Loucy (cell line): ENCODE results near the gene YWHAE.
"Not testable (repeated sequence)": the region's sequence is repeated elsewhere in the genome, so short reads cannot be mapped to it uniquely, and the experiment has no call there.

Experiments
- H2AFZ ChIP-seq: fragments of 200-600 bp; sonication (generic); 2 replicates; pipeline ENCODE4 v1.6.0; 2016; ENCODE audit warnings: antibody characterized with exemption, mild to moderate bottlenecking, low read length, moderate library complexity
- H3F3A ChIP-seq: fragments of 200-600 bp; 2 replicates; pipeline ENCODE4 v1.6.0; 2016; ENCODE audit warnings: antibody characterized with exemption, low read depth, mild to moderate bottlenecking
- H3K27me3 ChIP-seq: fragments of 200-600 bp; sonication (generic); 2 replicates; pipeline ENCODE4 v1.6.1; 2014; ENCODE audit warnings: low read length, mild to moderate bottlenecking; ENCODE audit not compliant: insufficient read depth, poor library complexity, severe bottlenecking
- H3K36me3 ChIP-seq: fragments of 200-600 bp; sonication (generic); 2 replicates; pipeline ENCODE4 v1.6.1; 2016; ENCODE audit warnings: low read length; ENCODE audit not compliant: insufficient read depth
- H3K4me1 ChIP-seq: fragments of 200-600 bp; sonication (generic); 2 replicates; pipeline ENCODE4 v1.5.1; 2014; ENCODE audit warnings: low read length, mild to moderate bottlenecking; ENCODE audit not compliant: insufficient read depth, poor library complexity, severe bottlenecking
- H3K4me2 ChIP-seq: fragments of 200-600 bp; sonication (generic); 2 replicates; pipeline ENCODE4 v1.6.0; 2014; ENCODE audit warnings: antibody characterized with exemption, low read length, low read depth, mild to moderate bottlenecking; ENCODE audit not compliant: poor library complexity, severe bottlenecking
- H3K4me3 ChIP-seq: fragments of 200-600 bp; sonication (generic); 2 replicates; pipeline ENCODE4 v1.5.1; 2014; ENCODE audit warnings: low read length, mild to moderate bottlenecking, mixed read lengths; ENCODE audit not compliant: poor library complexity, severe bottlenecking
- H3K79me2 ChIP-seq: fragments of 200-600 bp; sonication (generic); 2 replicates; pipeline ENCODE4 v1.6.1; 2014; ENCODE audit warnings: low read length; ENCODE audit not compliant: insufficient read depth
- H3K9ac ChIP-seq: fragments of 200-600 bp; sonication (generic); 2 replicates; pipeline ENCODE4 v1.6.0; 2014; ENCODE audit warnings: mild to moderate bottlenecking, low read depth, low read length, moderate library complexity; ENCODE audit not compliant: poor library complexity, severe bottlenecking
- H3K9me2 ChIP-seq: fragments of 200-600 bp; sonication (generic); replicated peaks from 2 replicates; pipeline ENCODE4 v1.6.1; 2016; ENCODE audit warnings: low read depth, low read length, mixed read lengths
- H3K9me3 ChIP-seq: fragments of 200-600 bp; sonication (generic); 2 replicates; pipeline ENCODE4 v1.6.1; 2014; ENCODE audit warnings: mild to moderate bottlenecking, antibody characterized with exemption, low read length, low read depth; ENCODE audit not compliant: insufficient read depth
- H4K20me1 ChIP-seq: fragments of 200-600 bp; sonication (generic); 2 replicates; pipeline ENCODE4 v1.6.0; 2014; ENCODE audit warnings: antibody characterized with exemption, low read length, mild to moderate bottlenecking; ENCODE audit not compliant: insufficient read depth, poor library complexity, severe bottlenecking
- EZH2phosphoT487 ChIP-seq: fragments of 200-600 bp; IDR thresholded peaks from 2 replicates; pipeline ENCODE4 v1.6.1; 2018; ENCODE audit warnings: antibody characterized with exemption, mild to moderate bottlenecking, moderate library complexity, borderline replicate concordance
- TF ChIP-seq, protein P1 (sequence below): fragments of 200-600 bp; sonication (generic); conservative IDR thresholded peaks from 2 replicates; pipeline ENCODE4 v1.5.1; 2014; ENCODE audit warnings: mild to moderate bottlenecking, antibody characterized with exemption, low read length

YWHAE gene

GRCh38 chr17:1391577-1391976, 8.4 kb downstream of the YWHAE start:
- Histone ChIP-seq H3K9ac (no peak overlapping the region), H3K4me2 (peak overlapping the region; percentile 69), H3K79me2 (peaks cover 100% of the 10 kb centered on the region), H3K9me2 (no peaks in the 10 kb centered on the region), H3K9me3 (no peaks in the 10 kb centered on the region), H3K4me1 (peaks cover 36% of the 10 kb centered on the region), H3F3A (no peaks in the 10 kb centered on the region; the same call in 1 of the 2 replicates), H4K20me1 (peaks cover 96% of the 10 kb centered on the region), H2AFZ (no peak overlapping the region), H3K4me3 (peak overlapping the region; percentile 58), H3K27me3 (no peaks in the 10 kb centered on the region), H3K36me3 (peaks cover 7% of the 10 kb centered on the region; the same call in 1 of the 2 replicates)
- no peak for TF ChIP-seq EZH2phosphoT487
- TF ChIP-seq, protein P1, sequence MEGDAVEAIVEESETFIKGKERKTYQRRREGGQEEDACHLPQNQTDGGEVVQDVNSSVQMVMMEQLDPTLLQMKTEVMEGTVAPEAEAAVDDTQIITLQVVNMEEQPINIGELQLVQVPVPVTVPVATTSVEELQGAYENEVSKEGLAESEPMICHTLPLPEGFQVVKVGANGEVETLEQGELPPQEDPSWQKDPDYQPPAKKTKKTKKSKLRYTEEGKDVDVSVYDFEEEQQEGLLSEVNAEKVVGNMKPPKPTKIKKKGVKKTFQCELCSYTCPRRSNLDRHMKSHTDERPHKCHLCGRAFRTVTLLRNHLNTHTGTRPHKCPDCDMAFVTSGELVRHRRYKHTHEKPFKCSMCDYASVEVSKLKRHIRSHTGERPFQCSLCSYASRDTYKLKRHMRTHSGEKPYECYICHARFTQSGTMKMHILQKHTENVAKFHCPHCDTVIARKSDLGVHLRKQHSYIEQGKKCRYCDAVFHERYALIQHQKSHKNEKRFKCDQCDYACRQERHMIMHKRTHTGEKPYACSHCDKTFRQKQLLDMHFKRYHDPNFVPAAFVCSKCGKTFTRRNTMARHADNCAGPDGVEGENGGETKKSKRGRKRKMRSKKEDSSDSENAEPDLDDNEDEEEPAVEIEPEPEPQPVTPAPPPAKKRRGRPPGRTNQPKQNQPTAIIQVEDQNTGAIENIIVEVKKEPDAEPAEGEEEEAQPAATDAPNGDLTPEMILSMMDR: no peak

DNA sequence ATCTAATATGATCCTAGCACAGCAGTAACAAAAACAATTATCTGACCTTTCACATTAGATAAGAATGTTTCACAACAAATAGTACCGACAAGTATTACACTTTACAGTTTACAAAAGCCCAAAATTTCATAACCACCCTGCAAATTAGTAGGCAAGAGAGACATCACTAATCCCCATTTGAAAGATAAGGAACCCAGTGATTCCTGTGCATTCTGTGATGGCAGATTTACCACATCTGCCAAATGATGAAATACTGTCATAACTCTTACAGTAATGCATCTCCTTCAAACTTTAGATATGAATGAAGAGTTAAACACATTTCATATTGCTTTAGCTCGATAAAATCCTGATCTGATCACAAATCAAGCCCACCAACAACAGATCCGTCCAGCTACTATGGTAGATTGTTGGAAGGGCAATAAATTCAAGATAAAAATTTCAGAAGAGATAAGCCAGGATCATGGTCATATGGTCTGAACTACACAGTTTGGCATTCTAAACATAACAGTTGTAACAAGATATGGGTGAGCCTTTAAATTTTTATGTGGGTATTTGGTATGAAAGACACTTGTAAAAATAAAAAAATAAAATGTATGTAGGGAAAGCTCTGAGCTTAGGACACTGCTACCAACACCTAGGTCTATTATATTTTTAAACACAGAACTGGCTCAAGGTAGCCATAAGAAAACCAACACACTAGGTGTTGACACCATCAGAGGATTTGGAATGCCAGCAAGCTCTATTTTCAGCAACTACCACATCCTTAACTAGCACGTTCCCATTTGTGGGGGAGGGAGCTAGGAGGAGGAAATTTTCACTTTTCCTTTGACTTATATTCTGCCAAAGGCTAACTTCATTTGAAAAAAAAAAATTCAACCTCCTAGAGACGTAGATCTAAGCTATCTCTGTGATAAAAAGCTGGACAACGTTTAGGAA, 9.3 kb downstream of the YWHAE start:
- Histone ChIP-seq H3K4me2 (peak overlapping the region; percentile 69), H4K20me1 (peaks cover 96% of the 10 kb centered on the region), H3K9me2 (no peaks in the 10 kb centered on the region), H3K4me3 (peak overlapping the region; percentile 58), H3K4me1 (peaks cover 42% of the 10 kb centered on the region), H2AFZ (no peak overlapping the region), H3K9ac (peak overlapping the region; percentile 9), H3K36me3 (peaks cover 11% of the 10 kb centered on the region; the same call in 1 of the 2 replicates), H3K79me2 (peaks cover 100% of the 10 kb centered on the region), H3K9me3 (no peaks in the 10 kb centered on the region), H3F3A (no peaks in the 10 kb centered on the region; the same call in 1 of the 2 replicates), H3K27me3 (no peaks in the 10 kb centered on the region)
- TF ChIP-seq, protein P1: no peak
- no peak for TF ChIP-seq EZH2phosphoT487

GRCh38 chr17:1387490-1388227, 12.4 kb downstream of the YWHAE start:
- peaks cover 100% of the 10 kb centered on the region for H3K79me2 ChIP-seq
- H3F3A ChIP-seq, H3K9ac ChIP-seq, H2AFZ ChIP-seq, H3K9me3 ChIP-seq, H3K4me2 ChIP-seq, H3K4me3 ChIP-seq, H3K27me3 ChIP-seq, H3K9me2 ChIP-seq: not testable (repeated sequence)
- H4K20me1 ChIP-seq: peaks cover 95% of the 10 kb centered on the region
- H3K36me3 ChIP-seq: peaks cover 15% of the 10 kb centered on the region; the same call in 1 of the 2 replicates
- H3K4me1 ChIP-seq: peaks cover 34% of the 10 kb centered on the region

- H3K9me2 ChIP-seq, H3K4me2 ChIP-seq, H3K27me3 ChIP-seq, H3F3A ChIP-seq, H3K9ac ChIP-seq, H3K9me3 ChIP-seq, H2AFZ ChIP-seq, H3K4me3 ChIP-seq: not testable (repeated sequence)
- H3K4me1 ChIP-seq: peaks cover 27% of the 10 kb centered on the region
- peaks cover 15% of the 10 kb centered on the region; the same call in 1 of the 2 replicates for H3K36me3 ChIP-seq
- H4K20me1 ChIP-seq: peaks cover 91% of the 10 kb centered on the region
- peaks cover 100% of the 10 kb centered on the region for H3K79me2 ChIP-seq
Observed at GRCh38 chr17:1386675-1387190, 13.3 kb downstream of the YWHAE start.
